Endothelial cell (in vitro differentiated cells): Measurements from ENCODE around the gene AGTR1. TPM values are rescaled to one million over a fixed set of nuclear protein-coding genes. Genes with fewer than 3 reads are reported as not detected.

Experiments
- DNase-seq: peaks from one replicate; pipeline ENCODE4 v3.0.0; 2021; ENCODE audit warnings: low spot score
- H3K27ac Mint-ChIP-seq: one replicate; pipeline ENCODE4 v1.8.0; 2021; ENCODE audit warnings: mixed read lengths, inconsistent platforms; ENCODE audit not compliant: unreplicated experiment
- H3K27me3 Mint-ChIP-seq: one replicate; pipeline ENCODE4 v1.8.0; 2021; ENCODE audit warnings: mild to moderate bottlenecking, moderate library complexity, mixed read lengths, inconsistent platforms; ENCODE audit not compliant: unreplicated experiment
- H3K36me3 Mint-ChIP-seq: one replicate; pipeline ENCODE4 v1.8.0; 2021; ENCODE audit warnings: mild to moderate bottlenecking, low read depth, mixed read lengths, inconsistent platforms; ENCODE audit not compliant: unreplicated experiment
- H3K4me1 Mint-ChIP-seq: one replicate; pipeline ENCODE4 v1.8.0; 2021; ENCODE audit warnings: mild to moderate bottlenecking, mixed read lengths, inconsistent platforms; ENCODE audit not compliant: unreplicated experiment
- H3K4me3 Mint-ChIP-seq: one replicate; pipeline ENCODE4 v1.8.0; 2021; ENCODE audit warnings: mild to moderate bottlenecking, mixed read lengths, inconsistent platforms; ENCODE audit not compliant: unreplicated experiment
- H3K9me3 Mint-ChIP-seq: one replicate; pipeline ENCODE4 v1.8.0; 2021; ENCODE audit warnings: mixed read lengths, inconsistent platforms; ENCODE audit not compliant: unreplicated experiment
- total RNA-seq: library from RNA; stranded (reverse); fragmentation: NEBNext Ultra II Directional; extraction: Animal tissue kit (Norgen Biotek cat#: 25700); gene quantifications from one replicate; pipeline ENCODE4 v1.2.1, GENCODE V29; 2021; ENCODE audit not compliant: unreplicated experiment
- TF ChIP-seq, protein P1 (sequence below): fragments of 200-600 bp; sonication (generic); IDR thresholded peaks from one replicate; pipeline ENCODE4 v1.5.0; 2021; ENCODE audit warnings: antibody characterized with exemption; ENCODE audit not compliant: unreplicated experiment

AGTR1 gene
- total RNA-seq, 1 donor from 2014 or later: not detected

DNA sequence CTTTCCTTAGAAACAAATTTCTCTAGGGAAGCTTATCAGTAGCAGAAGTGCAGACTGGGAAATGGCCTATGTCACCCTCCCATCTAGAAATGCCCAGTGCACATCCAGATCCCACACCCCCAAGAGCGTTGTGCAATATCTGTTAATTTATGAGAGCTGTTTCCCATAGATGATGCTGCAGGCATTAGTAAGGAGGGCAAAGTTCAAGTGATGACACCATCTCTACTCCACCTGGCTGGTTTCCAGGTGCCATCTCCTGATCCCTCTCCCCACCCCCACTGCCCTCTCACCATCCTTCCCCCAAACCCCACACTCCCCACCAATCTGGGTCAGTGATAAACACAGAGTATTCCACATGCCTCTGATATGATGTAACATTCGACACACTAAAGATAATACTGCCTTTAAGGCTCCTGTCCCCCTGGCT is 39.4 kb downstream of the AGTR1 start:
- H3K36me3 Mint-ChIP-seq: no peaks in the 10 kb centered on the region

DNA sequence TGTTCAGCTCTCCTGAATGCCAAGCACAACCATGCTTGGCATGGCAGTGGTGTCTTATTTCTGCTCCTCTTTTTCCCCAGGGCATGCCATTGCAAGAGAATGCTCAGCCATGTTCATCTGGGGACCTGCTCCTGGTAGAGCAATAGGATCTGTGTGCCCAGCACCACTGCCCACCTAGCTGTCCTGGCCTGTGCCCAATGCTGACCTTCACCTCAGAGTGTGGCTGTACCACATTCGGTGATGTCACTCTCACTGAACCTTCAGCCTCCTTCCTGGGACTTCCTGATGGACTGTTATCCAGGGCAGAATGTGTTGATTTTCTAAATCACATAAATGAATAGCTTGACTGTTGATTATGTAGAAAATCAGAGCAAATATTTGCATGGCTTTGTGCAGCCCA is 42.0 kb downstream of the AGTR1 start:
- DNase-seq: no peak
- Mint-ChIP-seq H3K36me3 (no peaks in the 10 kb centered on the region), H3K9me3 (no peaks in the 10 kb centered on the region), H3K27ac (no peak overlapping the region), H3K27me3 (peaks cover 3% of the 10 kb centered on the region), H3K4me1 (no peaks in the 10 kb centered on the region), H3K4me3 (no peak overlapping the region)
- TF ChIP-seq, protein P1, sequence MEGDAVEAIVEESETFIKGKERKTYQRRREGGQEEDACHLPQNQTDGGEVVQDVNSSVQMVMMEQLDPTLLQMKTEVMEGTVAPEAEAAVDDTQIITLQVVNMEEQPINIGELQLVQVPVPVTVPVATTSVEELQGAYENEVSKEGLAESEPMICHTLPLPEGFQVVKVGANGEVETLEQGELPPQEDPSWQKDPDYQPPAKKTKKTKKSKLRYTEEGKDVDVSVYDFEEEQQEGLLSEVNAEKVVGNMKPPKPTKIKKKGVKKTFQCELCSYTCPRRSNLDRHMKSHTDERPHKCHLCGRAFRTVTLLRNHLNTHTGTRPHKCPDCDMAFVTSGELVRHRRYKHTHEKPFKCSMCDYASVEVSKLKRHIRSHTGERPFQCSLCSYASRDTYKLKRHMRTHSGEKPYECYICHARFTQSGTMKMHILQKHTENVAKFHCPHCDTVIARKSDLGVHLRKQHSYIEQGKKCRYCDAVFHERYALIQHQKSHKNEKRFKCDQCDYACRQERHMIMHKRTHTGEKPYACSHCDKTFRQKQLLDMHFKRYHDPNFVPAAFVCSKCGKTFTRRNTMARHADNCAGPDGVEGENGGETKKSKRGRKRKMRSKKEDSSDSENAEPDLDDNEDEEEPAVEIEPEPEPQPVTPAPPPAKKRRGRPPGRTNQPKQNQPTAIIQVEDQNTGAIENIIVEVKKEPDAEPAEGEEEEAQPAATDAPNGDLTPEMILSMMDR: no peak

More for the DNA sequence above, 39.4 kb downstream of the AGTR1 start:
- Mint-ChIP-seq H3K27ac (no peak overlapping the region), H3K4me3 (no peak overlapping the region), H3K27me3 (peaks cover 3% of the 10 kb centered on the region), H3K9me3 (no peaks in the 10 kb centered on the region), H3K4me1 (no peaks in the 10 kb centered on the region)
- TF ChIP-seq, protein P1: no peak
- DNase-seq: no peak

DNA sequence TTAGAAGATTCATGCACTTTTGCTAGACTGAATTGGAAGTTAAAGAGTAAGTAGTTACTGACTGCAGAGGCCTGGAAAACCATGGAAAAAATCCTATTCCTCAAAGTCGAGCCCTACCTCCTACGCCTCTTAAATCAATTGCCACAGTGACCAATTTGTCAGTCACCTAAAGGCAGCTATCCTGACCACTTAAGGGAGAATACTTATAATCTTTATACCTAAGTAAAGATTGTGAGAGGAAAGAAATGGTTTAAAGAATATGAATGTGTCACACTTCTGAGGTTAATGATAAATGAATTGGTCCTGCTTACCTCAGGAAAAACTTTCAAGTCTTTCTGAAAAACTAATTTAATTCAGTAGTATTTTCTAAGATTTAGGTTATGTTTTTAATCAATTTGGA is 42.6 kb downstream of the AGTR1 start:
- TF ChIP-seq, protein P1: no peak
- DNase-seq: no peak
- H3K4me3 Mint-ChIP-seq: no peak overlapping the region

DNA sequence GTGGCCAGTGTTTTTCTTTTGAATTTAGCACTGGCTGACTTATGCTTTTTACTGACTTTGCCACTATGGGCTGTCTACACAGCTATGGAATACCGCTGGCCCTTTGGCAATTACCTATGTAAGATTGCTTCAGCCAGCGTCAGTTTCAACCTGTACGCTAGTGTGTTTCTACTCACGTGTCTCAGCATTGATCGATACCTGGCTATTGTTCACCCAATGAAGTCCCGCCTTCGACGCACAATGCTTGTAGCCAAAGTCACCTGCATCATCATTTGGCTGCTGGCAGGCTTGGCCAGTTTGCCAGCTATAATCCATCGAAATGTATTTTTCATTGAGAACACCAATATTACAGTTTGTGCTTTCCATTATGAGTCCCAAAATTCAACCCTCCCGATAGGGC is 43.5 kb downstream of the AGTR1 start:
- Mint-ChIP-seq H3K4me3 (no peak overlapping the region), H3K36me3 (no peaks in the 10 kb centered on the region), H3K4me1 (no peaks in the 10 kb centered on the region), H3K9me3 (no peaks in the 10 kb centered on the region), H3K27ac (no peak overlapping the region), H3K27me3 (peaks cover 3% of the 10 kb centered on the region)
- no peak for DNase-seq
- TF ChIP-seq, protein P1: no peak

More for the DNA sequence above, 42.6 kb downstream of the AGTR1 start:
- Mint-ChIP-seq H3K4me1 (no peaks in the 10 kb centered on the region), H3K27ac (no peak overlapping the region), H3K27me3 (peaks cover 3% of the 10 kb centered on the region), H3K36me3 (no peaks in the 10 kb centered on the region), H3K9me3 (no peaks in the 10 kb centered on the region)

DNA sequence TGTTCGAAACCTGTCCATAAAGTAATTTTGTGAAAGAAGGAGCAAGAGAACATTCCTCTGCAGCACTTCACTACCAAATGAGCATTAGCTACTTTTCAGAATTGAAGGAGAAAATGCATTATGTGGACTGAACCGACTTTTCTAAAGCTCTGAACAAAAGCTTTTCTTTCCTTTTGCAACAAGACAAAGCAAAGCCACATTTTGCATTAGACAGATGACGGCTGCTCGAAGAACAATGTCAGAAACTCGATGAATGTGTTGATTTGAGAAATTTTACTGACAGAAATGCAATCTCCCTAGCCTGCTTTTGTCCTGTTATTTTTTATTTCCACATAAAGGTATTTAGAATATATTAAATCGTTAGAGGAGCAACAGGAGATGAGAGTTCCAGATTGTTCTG is 44.4 kb downstream of the AGTR1 start:
- Mint-ChIP-seq H3K9me3 (no peaks in the 10 kb centered on the region), H3K4me1 (no peaks in the 10 kb centered on the region), H3K36me3 (no peaks in the 10 kb centered on the region), H3K4me3 (no peak overlapping the region), H3K27me3 (no peaks in the 10 kb centered on the region), H3K27ac (no peak overlapping the region)
- no peak for DNase-seq
- TF ChIP-seq, protein P1: no peak
